ENCODE measurements around the gene CDH4. TPM values are rescaled to one million over a fixed set of nuclear protein-coding genes. Genes with fewer than 3 reads are reported as not detected.

CDH4 gene
- total and polyA plus RNA-seq, 7 donors: under 0.01 to 0.06 TPM; not detected in 5

- no peak for DNase-seq
These were observed 634.9 kb downstream of the CDH4 start for GRCh38 chr20:61886721-61887595.

GRCh38 chr20:61887596-61888093, 635.6 kb downstream of the CDH4 start:
- no peak for TF ChIP-seq POLR2AphosphoS5 (IDR thresholded peaks at IDR 0.05)
- TF ChIP-seq CTCF (IDR thresholded peaks at IDR 0.05): no peak
- no peak for TF ChIP-seq EP300 (IDR thresholded peaks at IDR 0.05)
- 63 to 69% methylated on average over 13 of the region's 13 CpGs for whole genome bisulfite sequencing, 2 donors
- no peak for DNase-seq
- Histone ChIP-seq H3K27me3 (peaks cover 0 to 45% (median 17%) of the 10 kb centered on the region in 3 donors), H3K4me3 (no peak overlapping the region), H3K4me1 (no peaks in the 10 kb centered on the region), H3K9me3 (no peaks in the 10 kb centered on the region), H3K27ac (no peak overlapping the region), H3K36me3 (no peaks in the 10 kb centered on the region)
- intact Hi-C loops (cut with DNase I): no loop called here

More at GRCh38 chr20:61886721-61887595, 634.9 kb downstream of the CDH4 start:
- WGBS, 2 donors: 46 to 50% methylated on average over 21 of the region's 21 CpGs
- no peak overlapping the region for H3K27ac ChIP-seq
- H3K36me3 ChIP-seq: no peaks in the 10 kb centered on the region
- no peaks in the 10 kb centered on the region for H3K4me1 ChIP-seq
- intact Hi-C loops (cut with DNase I): no loop called here
- H3K4me3 ChIP-seq: no peak overlapping the region
- TF ChIP-seq CTCF (IDR thresholded peaks at IDR 0.05) (peak in 3 of 4 experiments; percentile 27 to 50 (median 32)), POLR2A (IDR thresholded peaks at IDR 0.05) (no peak)
- H3K9me3 ChIP-seq: no peaks in the 10 kb centered on the region
- peaks cover 0 to 49% (median 17%) of the 10 kb centered on the region in 3 donors for H3K27me3 ChIP-seq

- no peak for DNase-seq
- intact Hi-C loops (cut with DNase I): no loop called here
- Histone ChIP-seq H3K4me1 (no peaks in the 10 kb centered on the region), H3K4me3 (no peak overlapping the region), H3K36me3 (no peaks in the 10 kb centered on the region), H3K27ac (no peak overlapping the region), H3K27me3 (peaks cover 0 to 40% (median 17%) of the 10 kb centered on the region in 3 donors), H3K9me3 (no peaks in the 10 kb centered on the region)
- TF ChIP-seq CTCF (IDR thresholded peaks at IDR 0.05) (no peak), EP300 (IDR thresholded peaks at IDR 0.05) (no peak), POLR2AphosphoS5 (IDR thresholded peaks at IDR 0.05) (no peak), POLR2A (IDR thresholded peaks at IDR 0.05) (no peak)
- 91 to 94% methylated on average over 19 of the region's 19 CpGs for WGBS, 2 donors
These were observed 636.2 kb downstream of the CDH4 start for GRCh38 chr20:61888101-61888865.

GRCh38 chr20:61889659-61890058, 637.6 kb downstream of the CDH4 start:
- Histone ChIP-seq H3K4me1 (no peaks in the 10 kb centered on the region), H3K9me3 (no peaks in the 10 kb centered on the region), H3K27ac (no peak overlapping the region), H3K27me3 (peaks cover 0 to 26% (median 4%) of the 10 kb centered on the region in 3 donors), H3K36me3 (no peaks in the 10 kb centered on the region), H3K4me3 (no peak overlapping the region)
- 93 to 96% methylated on average over 1 of the region's 1 CpG for WGBS, 2 donors
- intact Hi-C loops (cut with DNase I): no loop called here
- no peak for TF ChIP-seq POLR2AphosphoS5 (IDR thresholded peaks at IDR 0.05)
- DNase-seq: no peak

GRCh38 chr20:61890210-61890609, 638.1 kb downstream of the CDH4 start:
- DNase-seq: no peak
- intact Hi-C loops (cut with DNase I): no loop called here
- H3K9me3 ChIP-seq: no peaks in the 10 kb centered on the region
- H3K4me1 ChIP-seq: no peaks in the 10 kb centered on the region
- TF ChIP-seq CTCF (IDR thresholded peaks at IDR 0.05) (no peak), EP300 (IDR thresholded peaks at IDR 0.05) (no peak), POLR2AphosphoS5 (IDR thresholded peaks at IDR 0.05) (no peak), POLR2A (IDR thresholded peaks at IDR 0.05) (no peak)
- peaks cover 0 to 21% (median 0%) of the 10 kb centered on the region in 3 donors for H3K27me3 ChIP-seq
- 0% methylated on average over 1 of the region's 1 CpG for WGBS, 2 donors
- H3K27ac ChIP-seq: no peak overlapping the region
- no peak overlapping the region for H3K4me3 ChIP-seq
- no peaks in the 10 kb centered on the region for H3K36me3 ChIP-seq

All from sigmoid colon (tissue), 7 donors.